ENCODE data around the gene TTLL3. TPM values are rescaled to one million over a fixed set of nuclear protein-coding genes. Genes with fewer than 3 reads are reported as not detected.

TTLL3 gene
- total and polyA plus RNA-seq, 11 donors, result 4.7 to 30.3 (median 11.8) TPM

GRCh38 chr3:9781978-9782603 lies 28.0 kb upstream of the TTLL3 start:
- ATAC-seq (no peak), DNase-seq (no peak)
- WGBS, 4 donors, result 80 to 86% (median 83%) methylated on average over 3 of the region's 3 CpGs
- TF ChIP-seq POLR2A (IDR thresholded peaks at IDR 0.05) (no peak), CTCF (IDR thresholded peaks at IDR 0.05) (no peak)
- peaks cover 0 to 56% (median 0%) of the 10 kb centered on the region in 12 donors for H3K4me1 ChIP-seq
- H3K27ac ChIP-seq, result peak overlapping the region in 1 of 12 donors; percentile 87
- intact Hi-C loops (cut with DNase I), result no loop called here
- no peak overlapping the region for H3K4me3 ChIP-seq
- H3K27me3 ChIP-seq, result no peaks in the 10 kb centered on the region
- H3K9me3 ChIP-seq, result no peaks in the 10 kb centered on the region
- H3K36me3 ChIP-seq, result peaks cover 0 to 77% (median 68%) of the 10 kb centered on the region in 9 donors

GRCh38 chr3:9782770-9783169 lies 27.3 kb upstream of the TTLL3 start:
- Histone ChIP-seq H3K27me3 (no peaks in the 10 kb centered on the region), H3K9me3 (no peaks in the 10 kb centered on the region), H3K4me3 (no peak overlapping the region), H3K27ac (no peak overlapping the region), H3K4me1 (peaks cover 0 to 49% (median 0%) of the 10 kb centered on the region in 12 donors), H3K36me3 (peaks cover 0 to 82% (median 75%) of the 10 kb centered on the region in 9 donors)
- intact Hi-C loops (cut with DNase I), result no loop called here
- 37 to 64% (median 53%) methylated on average over 3 of the region's 3 CpGs for WGBS, 4 donors
- DNase-seq (no peak), ATAC-seq (no peak)
- peak in 5 of 12 donors; percentile 6 to 22 (median 14) for TF ChIP-seq CTCF (IDR thresholded peaks at IDR 0.05)
- TF ChIP-seq POLR2A (IDR thresholded peaks at IDR 0.05), result no peak

DNA sequence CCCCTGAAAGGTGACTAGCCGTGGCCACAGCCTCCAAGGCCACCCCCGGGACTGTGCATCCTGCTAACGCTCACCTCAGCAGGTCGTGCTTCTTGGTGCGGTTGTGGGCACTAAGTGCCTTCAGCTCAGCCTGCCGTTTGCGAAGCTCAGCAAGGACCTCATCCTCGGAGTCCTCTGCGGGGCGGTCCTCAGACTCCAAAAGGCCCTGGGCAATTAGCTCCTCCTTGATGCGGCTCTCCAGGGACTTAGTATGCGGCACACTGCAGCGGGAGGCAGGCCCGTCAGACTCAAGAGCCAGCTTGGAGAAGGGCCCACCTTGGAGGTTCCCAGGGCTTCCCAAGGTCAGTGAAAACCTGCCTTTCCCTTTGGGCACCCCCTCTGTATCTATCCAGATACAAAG lies 26.1 kb upstream of the TTLL3 start:
- TF ChIP-seq CTCF (IDR thresholded peaks at IDR 0.05), result no peak
- no peak for TF ChIP-seq POLR2A (IDR thresholded peaks at IDR 0.05)
- Histone ChIP-seq H3K27me3 (no peaks in the 10 kb centered on the region), H3K27ac (no peak overlapping the region), H3K4me1 (peaks cover 0 to 38% (median 0%) of the 10 kb centered on the region in 12 donors), H3K4me3 (no peak overlapping the region), H3K36me3 (peaks cover 0 to 91% (median 84%) of the 10 kb centered on the region in 9 donors), H3K9me3 (no peaks in the 10 kb centered on the region)
- 91 to 95% (median 94%) methylated on average over 12 to 14 of the region's 14 CpGs for WGBS, 4 donors
- ATAC-seq (no peak), DNase-seq (no peak)
- intact Hi-C loops (cut with DNase I), result no loop called here

GRCh38 chr3:9784965-9785364 lies 25.1 kb upstream of the TTLL3 start:
- H3K27me3 ChIP-seq, result no peaks in the 10 kb centered on the region
- H3K4me3 ChIP-seq, result no peak overlapping the region
- H3K27ac ChIP-seq, result no peak overlapping the region
- no peak for ATAC-seq
- no peaks in the 10 kb centered on the region for H3K9me3 ChIP-seq
- no peak for DNase-seq
- TF ChIP-seq CTCF (IDR thresholded peaks at IDR 0.05), result no peak
- TF ChIP-seq POLR2A (IDR thresholded peaks at IDR 0.05), result no peak
- H3K4me1 ChIP-seq, result peaks cover 0 to 27% (median 0%) of the 10 kb centered on the region in 12 donors
- H3K36me3 ChIP-seq, result peaks cover 0 to 96% (median 91%) of the 10 kb centered on the region in 9 donors
- intact Hi-C loops (cut with DNase I), result loop anchor here in 1 of 10 donors (5.0 kb wide), 1 partner anchor 33 kb away; no protein-coding TSS in a partner anchor
- 88 to 98% (median 96%) methylated on average over 4 of the region's 4 CpGs for WGBS, 4 donors
